Suprapubic skin (tissue), 4 donors: ENCODE measurements around the gene HNRNPLL. TPM values are rescaled to one million over a fixed set of nuclear protein-coding genes. Genes with fewer than 3 reads are reported as not detected.
"Not testable (repeated sequence)": the region's sequence is repeated elsewhere in the genome, so short reads cannot be mapped to it uniquely, and the experiment has no call there.

ENCODE experiments used
- DNase-seq, 2 donors: peaks; one replicate each; pipeline ENCODE4 v3.0.0-alpha.2; 2019; ENCODE audit warnings: low spot score in 2 of 2
- H3K27ac ChIP-seq: fragments of 200-600 bp; sonication (generic); one replicate; pipeline ENCODE4 v1.5.1; 2019
- H3K27me3 ChIP-seq: fragments of 200-600 bp; sonication (generic); one replicate; pipeline ENCODE4 v1.5.1; 2019
- H3K36me3 ChIP-seq: fragments of 200-600 bp; sonication (generic); one replicate; pipeline ENCODE4 v1.5.1; 2019
- H3K4me1 ChIP-seq: fragments of 200-600 bp; sonication (generic); one replicate; pipeline ENCODE4 v1.5.1; 2019
- H3K4me3 ChIP-seq: fragments of 200-600 bp; sonication (generic); one replicate; pipeline ENCODE4 v1.5.1; 2019; ENCODE audit warnings: mild to moderate bottlenecking
- H3K9me3 ChIP-seq: fragments of 200-600 bp; sonication (generic); one replicate; pipeline ENCODE4 v1.5.1; 2019
- CTCF ChIP-seq, 2 donors: fragments of 200-600 bp in 1 of 2; fragments of 450-650 bp in 1 of 2; sonication (generic) in 1 of 2; IDR thresholded peaks; one replicate each; pipeline ENCODE4 v1.5.1; 2016 to 2019; ENCODE audit warnings: antibody characterized with exemption in 2 of 2, mild to moderate bottlenecking in 1 of 2, moderate library complexity in 1 of 2
- EP300 ChIP-seq: sonication (generic); formaldehyde crosslinking; IDR thresholded peaks from one replicate; pipeline ENCODE4 v1.6.1; 2017; ENCODE audit warnings: antibody characterized with exemption
- POLR2A ChIP-seq, 2 donors: fragments of 450-650 bp; IDR thresholded peaks; one replicate each; pipeline ENCODE4 v1.6.1; 2017; ENCODE audit warnings: antibody characterized with exemption in 2 of 2, mild to moderate bottlenecking in 2 of 2, moderate library complexity in 2 of 2
- POLR2AphosphoS5 ChIP-seq, 3 donors: sonication (generic); formaldehyde crosslinking; IDR thresholded peaks; one replicate each; pipeline ENCODE4 v1.6.1; 2017; ENCODE audit warnings: antibody characterized with exemption in 3 of 3
- WGBS: methylation state at CpG from one replicate; pipeline ENCODE4 v1.1.5; 2018; 5-methylcytosine and 5-hydroxymethylcytosine counted together
- total RNA-seq, 4 donors: library from RNA; depleted of rRNA; stranded (reverse); fragments of >200 nt; gene quantifications; one replicate each; pipeline ENCODE4 v1.1.0, GENCODE V29; 2016

The HNRNPLL gene
- total RNA-seq, 4 donors from 2014 or later = 13.1 to 54.6 (median 23.4) TPM

GRCh38 chr2:38617301-38617700, 14.6 kb upstream of the HNRNPLL start:
- Histone ChIP-seq H3K36me3 (no peaks in the 10 kb centered on the region), H3K9me3 (no peaks in the 10 kb centered on the region), H3K27ac (no peak overlapping the region), H3K4me1 (peaks cover 16% of the 10 kb centered on the region), H3K27me3 (no peaks in the 10 kb centered on the region), H3K4me3 (no peak overlapping the region)
- 84% methylated on average over 3 of the region's 3 CpGs for WGBS
- DNase-seq = no peak
- no peak for TF ChIP-seq POLR2AphosphoS5 (IDR thresholded peaks at IDR 0.05)
- no peak for TF ChIP-seq EP300
- no peak for TF ChIP-seq POLR2A (IDR thresholded peaks at IDR 0.05)
- no peak for TF ChIP-seq CTCF (IDR thresholded peaks at IDR 0.05)

GRCh38 chr2:38615237-38615636, 12.5 kb upstream of the HNRNPLL start:
- TF ChIP-seq POLR2AphosphoS5 (IDR thresholded peaks at IDR 0.05) = no peak
- TF ChIP-seq CTCF (IDR thresholded peaks at IDR 0.05) = no peak
- TF ChIP-seq EP300 = no peak
- no peak for TF ChIP-seq POLR2A (IDR thresholded peaks at IDR 0.05)
- peaks cover 12% of the 10 kb centered on the region for H3K4me1 ChIP-seq
- H3K4me3 ChIP-seq = no peak overlapping the region
- WGBS = 47% methylated on average over 1 of the region's 1 CpG
- H3K27ac ChIP-seq = no peak overlapping the region
- H3K9me3 ChIP-seq = no peaks in the 10 kb centered on the region
- H3K36me3 ChIP-seq = no peaks in the 10 kb centered on the region
- no peaks in the 10 kb centered on the region for H3K27me3 ChIP-seq
- no peak for DNase-seq

- Histone ChIP-seq H3K27ac (no peak overlapping the region), H3K36me3 (no peaks in the 10 kb centered on the region), H3K27me3 (no peaks in the 10 kb centered on the region), H3K4me1 (no peaks in the 10 kb centered on the region), H3K9me3 (no peaks in the 10 kb centered on the region), H3K4me3 (no peak overlapping the region)
- TF ChIP-seq POLR2A (IDR thresholded peaks at IDR 0.05) = no peak
- TF ChIP-seq EP300 = no peak
- no peak for TF ChIP-seq POLR2AphosphoS5 (IDR thresholded peaks at IDR 0.05)
- TF ChIP-seq CTCF (IDR thresholded peaks at IDR 0.05) = no peak
- whole genome bisulfite sequencing = 78% methylated on average over 3 of the region's 3 CpGs
- no peak for DNase-seq
Observed at GRCh38 chr2:38613849-38614213, 11.1 kb upstream of the HNRNPLL start.

- Histone ChIP-seq H3K27ac (no peak overlapping the region), H3K4me1 (no peaks in the 10 kb centered on the region), H3K4me3 (no peak overlapping the region), H3K27me3 (no peaks in the 10 kb centered on the region), H3K36me3 (no peaks in the 10 kb centered on the region), H3K9me3 (no peaks in the 10 kb centered on the region)
- WGBS = 80% methylated on average over 10 of the region's 10 CpGs
- TF ChIP-seq POLR2A (IDR thresholded peaks at IDR 0.05) = no peak
- no peak for TF ChIP-seq CTCF (IDR thresholded peaks at IDR 0.05)
- TF ChIP-seq EP300 = no peak
- TF ChIP-seq POLR2AphosphoS5 (IDR thresholded peaks at IDR 0.05) = no peak
- DNase-seq = no peak
Observed at GRCh38 chr2:38613126-38613848, 10.6 kb upstream of the HNRNPLL start.

GRCh38 chr2:38610851-38611801, 8.4 kb upstream of the HNRNPLL start:
- no peak overlapping the region for H3K27ac ChIP-seq
- WGBS = 83% methylated on average over 8 of the region's 8 CpGs
- H3K4me1 ChIP-seq = no peaks in the 10 kb centered on the region
- TF ChIP-seq CTCF (IDR thresholded peaks at IDR 0.05) (no peak), POLR2AphosphoS5 (IDR thresholded peaks at IDR 0.05) (no peak), EP300 (no peak), POLR2A (IDR thresholded peaks at IDR 0.05) (no peak)
- H3K9me3 ChIP-seq = no peaks in the 10 kb centered on the region
- no peaks in the 10 kb centered on the region for H3K27me3 ChIP-seq
- DNase-seq = no peak
- H3K36me3 ChIP-seq = no peaks in the 10 kb centered on the region
- no peak overlapping the region for H3K4me3 ChIP-seq

- 83% methylated on average over 2 of the region's 2 CpGs for WGBS
- DNase-seq, H3K9me3 ChIP-seq, H3K27me3 ChIP-seq, H3K4me1 ChIP-seq, H3K36me3 ChIP-seq, H3K4me3 ChIP-seq, H3K27ac ChIP-seq: not testable (repeated sequence)
Observed at GRCh38 chr2:38609246-38609645, 6.5 kb upstream of the HNRNPLL start.
